A549 (cell line): Measurements from ENCODE around the gene PEX16.

ENCODE experiments used
- CEBPB ChIP-seq, 2 experiments: fragments of >200 bp in 1 of 2; sonication (Bioruptor Twin) in 1 of 2; formaldehyde crosslinking in 1 of 2; IDR thresholded peaks; 2 replicates each; pipeline ENCODE4 v1.6.1; 2012 to 2016
- CHD2 ChIP-seq: fragments of 150-350 bp; IDR thresholded peaks from 2 replicates; pipeline ENCODE4 v1.6.1; 2014; ENCODE audit warnings: low read length; ENCODE audit not compliant: partially characterized antibody
- MAFK ChIP-seq: fragments of 450-650 bp; IDR thresholded peaks from 2 replicates; pipeline ENCODE4 v1.6.1; 2014; ENCODE audit not compliant: partially characterized antibody
- POLR2A ChIP-seq: IDR thresholded peaks from 2 replicates; pipeline ENCODE4 v1.6.1; 2012; ENCODE audit warnings: mild to moderate bottlenecking, low read length
- RCOR1 ChIP-seq: fragments of 150-350 bp; IDR thresholded peaks from 2 replicates; pipeline ENCODE4 v1.6.1; 2014; ENCODE audit warnings: antibody characterized with exemption, low read length, low read depth
- RFX5 ChIP-seq: fragments of 450-650 bp; IDR thresholded peaks from 2 replicates; pipeline ENCODE4 v1.7.1; 2014; ENCODE audit warnings: antibody characterized with exemption, mild to moderate bottlenecking, moderate library complexity
- ZSCAN20 ChIP-seq: fragments of 250-450 bp; sonication (Bioruptor Pico); IDR thresholded peaks from 2 replicates; pipeline ENCODE4 v1.8.0; 2022; ENCODE audit warnings: mild to moderate bottlenecking, moderate library complexity
- TF ChIP-seq, protein P1 (sequence below): fragments of >200 bp; sonication (Bioruptor Twin); formaldehyde crosslinking; IDR thresholded peaks from 3 replicates; pipeline ENCODE4 v1.5.1; 2016

DNA sequence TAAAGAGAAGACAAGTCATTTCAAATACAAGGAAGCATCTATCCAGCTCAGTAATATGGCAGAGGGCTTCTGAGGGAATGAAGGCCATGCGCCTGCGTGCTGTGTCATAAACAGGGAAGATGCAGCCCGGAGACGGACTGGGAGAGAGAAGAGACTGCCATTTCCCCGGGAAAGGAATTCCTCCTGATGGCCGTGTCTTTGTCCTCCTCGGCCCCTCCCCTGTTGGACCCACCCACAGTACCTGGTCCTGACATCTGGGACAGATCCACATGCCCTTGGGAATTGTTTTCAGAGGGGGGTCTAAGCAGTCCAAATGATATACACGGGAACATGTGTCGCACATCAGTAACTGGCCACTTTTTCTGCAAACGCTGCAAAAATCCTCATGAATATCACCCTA is 20.2 kb upstream of the PEX16 start:
- TF ChIP-seq POLR2A (no peak), MAFK (no peak), CHD2 (no peak), ZSCAN20 (CRISPR knock-in tag) (no peak), RFX5 (no peak), RCOR1 (no peak), CEBPB (IDR thresholded peaks at IDR 0.05) (no peak)
- TF ChIP-seq, protein P1, sequence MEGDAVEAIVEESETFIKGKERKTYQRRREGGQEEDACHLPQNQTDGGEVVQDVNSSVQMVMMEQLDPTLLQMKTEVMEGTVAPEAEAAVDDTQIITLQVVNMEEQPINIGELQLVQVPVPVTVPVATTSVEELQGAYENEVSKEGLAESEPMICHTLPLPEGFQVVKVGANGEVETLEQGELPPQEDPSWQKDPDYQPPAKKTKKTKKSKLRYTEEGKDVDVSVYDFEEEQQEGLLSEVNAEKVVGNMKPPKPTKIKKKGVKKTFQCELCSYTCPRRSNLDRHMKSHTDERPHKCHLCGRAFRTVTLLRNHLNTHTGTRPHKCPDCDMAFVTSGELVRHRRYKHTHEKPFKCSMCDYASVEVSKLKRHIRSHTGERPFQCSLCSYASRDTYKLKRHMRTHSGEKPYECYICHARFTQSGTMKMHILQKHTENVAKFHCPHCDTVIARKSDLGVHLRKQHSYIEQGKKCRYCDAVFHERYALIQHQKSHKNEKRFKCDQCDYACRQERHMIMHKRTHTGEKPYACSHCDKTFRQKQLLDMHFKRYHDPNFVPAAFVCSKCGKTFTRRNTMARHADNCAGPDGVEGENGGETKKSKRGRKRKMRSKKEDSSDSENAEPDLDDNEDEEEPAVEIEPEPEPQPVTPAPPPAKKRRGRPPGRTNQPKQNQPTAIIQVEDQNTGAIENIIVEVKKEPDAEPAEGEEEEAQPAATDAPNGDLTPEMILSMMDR = no peak
